GM12873 (cell line): ENCODE results near the gene COL25A1.

Experiments used
- CTCF ChIP-seq: IDR thresholded peaks from 2 replicates; pipeline ENCODE4 v1.5.1; 2012; ENCODE audit warnings: low read depth, mild to moderate bottlenecking, moderate library complexity, low read length, control low read depth; ENCODE audit not compliant: insufficient read depth; ENCODE audit errors: missing control alignments

COL25A1 gene

DNA sequence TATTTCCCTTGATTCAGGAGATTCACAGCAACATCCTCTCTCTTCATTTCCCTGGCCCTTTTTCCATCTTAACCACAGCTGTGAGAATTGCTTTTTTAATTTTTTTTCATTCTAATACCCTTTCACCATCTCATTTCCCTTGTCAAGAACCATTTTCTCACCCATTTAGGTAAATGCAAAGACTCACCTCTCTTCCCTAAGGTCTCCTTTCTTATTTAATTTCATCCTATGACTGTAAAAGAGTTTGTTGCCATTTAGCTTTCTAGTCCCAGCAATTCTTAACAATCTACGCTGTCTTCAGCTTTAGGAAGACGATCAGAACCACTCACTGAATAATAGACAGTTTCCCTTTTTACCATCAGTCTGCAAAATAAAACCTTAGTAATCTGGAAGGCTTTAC, 298.5 kb downstream of the COL25A1 start:
- TF ChIP-seq CTCF = no peak

GRCh38 chr4:108991551-108992328, 310.7 kb downstream of the COL25A1 start:
- TF ChIP-seq CTCF = no peak

DNA sequence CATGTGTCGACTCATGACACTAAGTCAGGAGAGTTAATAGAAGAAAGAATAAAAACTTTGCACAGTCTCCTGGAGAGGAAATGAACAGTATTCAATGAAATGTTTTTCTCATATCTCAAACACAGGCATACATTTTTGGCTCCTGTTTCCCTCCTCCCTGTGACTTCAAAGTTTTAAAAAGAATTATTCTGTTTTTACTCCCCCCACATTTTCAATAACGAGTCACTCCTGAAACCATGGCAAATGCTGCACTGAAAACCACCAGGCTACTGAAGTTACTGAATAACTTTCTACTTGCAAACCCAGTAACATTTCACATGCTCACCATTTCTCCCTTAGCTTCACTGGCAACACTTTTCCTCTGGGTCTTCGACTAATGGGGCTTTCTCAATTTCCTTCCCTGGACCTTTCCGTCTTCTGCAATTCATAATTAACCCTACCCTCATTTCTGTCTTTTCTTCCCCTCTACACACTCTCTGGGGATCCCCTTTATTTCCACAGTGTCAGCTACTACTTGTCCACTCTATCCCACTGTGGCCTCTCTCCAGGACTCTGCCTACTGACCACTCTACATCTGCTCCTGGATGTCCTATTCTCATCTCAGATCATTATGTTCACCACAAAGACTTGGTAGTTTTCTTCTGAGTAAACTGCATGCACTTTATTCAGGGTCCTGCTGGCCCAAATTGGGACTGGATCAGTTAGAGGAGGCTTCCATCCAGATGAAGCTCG, 313.8 kb downstream of the COL25A1 start:
- no peak for TF ChIP-seq CTCF

- no peak for TF ChIP-seq CTCF
Observed at GRCh38 chr4:108982402-108983185, 319.9 kb downstream of the COL25A1 start.

DNA sequence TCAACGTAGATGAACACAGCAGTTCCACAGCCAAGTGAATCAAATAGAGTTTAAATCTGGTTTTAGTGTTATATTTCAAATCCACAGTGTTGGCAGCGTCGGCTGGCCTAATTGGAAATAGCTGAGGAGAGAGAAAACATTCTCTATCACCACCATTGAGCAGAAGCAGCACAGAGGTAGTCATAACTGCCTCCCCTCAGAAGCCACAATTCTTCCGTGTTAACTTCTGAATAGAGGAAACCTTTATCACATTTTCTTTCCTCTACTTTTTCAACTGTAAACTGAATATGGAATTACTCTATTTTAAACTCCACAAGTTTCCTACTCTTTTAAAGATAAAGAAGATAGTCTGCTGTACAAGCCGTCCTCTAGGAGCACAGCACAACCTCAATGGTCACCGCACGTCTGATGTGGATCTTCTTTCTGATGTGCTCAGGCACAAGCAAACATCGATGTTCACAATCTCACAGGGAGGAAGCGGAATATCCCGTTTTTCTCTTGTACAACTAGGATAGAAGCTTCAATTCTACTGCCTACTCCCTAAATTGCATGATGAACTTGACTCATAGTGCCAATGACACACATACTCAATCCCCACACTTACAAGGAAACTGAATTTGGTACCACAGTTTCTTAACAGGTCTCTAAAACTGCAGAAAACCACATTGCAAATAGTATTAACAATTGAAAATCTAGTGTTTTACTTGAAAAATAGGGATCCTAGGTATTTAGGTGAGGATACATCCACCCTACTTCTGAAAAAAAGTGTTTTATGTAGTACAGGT, 321.8 kb downstream of the COL25A1 start:
- TF ChIP-seq CTCF = no peak

GRCh38 chr4:108979759-108980158, 322.7 kb downstream of the COL25A1 start:
- TF ChIP-seq CTCF = no peak

- TF ChIP-seq CTCF = no peak
Observed at GRCh38 chr4:108978066-108978465, 324.4 kb downstream of the COL25A1 start.
